Epithelial cell of proximal tubule (primary cell): Measurements from ENCODE around the gene CPAMD8. TPM values are rescaled to one million over a fixed set of nuclear protein-coding genes. Genes with fewer than 3 reads are reported as not detected.
"Not testable (repeated sequence)": the region's sequence is repeated elsewhere in the genome, so short reads cannot be mapped to it uniquely, and the experiment has no call there.

Experiments used
- DNase-seq: peaks from one replicate; pipeline ENCODE4 v3.0.0-alpha.2; 2011; ENCODE audit warnings: low read depth
- H3K4me3 ChIP-seq: 2 replicates; pipeline ENCODE4 v1.5.1; 2011; ENCODE audit warnings: low read depth, mild to moderate bottlenecking, low read length
- total RNA-seq: library from RNA; depleted of rRNA; stranded (reverse); fragments of >200 nt; gene quantifications from 2 replicates; pipeline ENCODE4 v1.2.3, GENCODE V29; 2015
- TF ChIP-seq, protein P1 (sequence below): conservative IDR thresholded peaks from 2 replicates; pipeline ENCODE4 v1.5.1; 2012; ENCODE audit warnings: low read depth, mild to moderate bottlenecking, low read length

The CPAMD8 gene
- total RNA-seq, 1 donor from 2014 or later = 8.2 TPM

DNA sequence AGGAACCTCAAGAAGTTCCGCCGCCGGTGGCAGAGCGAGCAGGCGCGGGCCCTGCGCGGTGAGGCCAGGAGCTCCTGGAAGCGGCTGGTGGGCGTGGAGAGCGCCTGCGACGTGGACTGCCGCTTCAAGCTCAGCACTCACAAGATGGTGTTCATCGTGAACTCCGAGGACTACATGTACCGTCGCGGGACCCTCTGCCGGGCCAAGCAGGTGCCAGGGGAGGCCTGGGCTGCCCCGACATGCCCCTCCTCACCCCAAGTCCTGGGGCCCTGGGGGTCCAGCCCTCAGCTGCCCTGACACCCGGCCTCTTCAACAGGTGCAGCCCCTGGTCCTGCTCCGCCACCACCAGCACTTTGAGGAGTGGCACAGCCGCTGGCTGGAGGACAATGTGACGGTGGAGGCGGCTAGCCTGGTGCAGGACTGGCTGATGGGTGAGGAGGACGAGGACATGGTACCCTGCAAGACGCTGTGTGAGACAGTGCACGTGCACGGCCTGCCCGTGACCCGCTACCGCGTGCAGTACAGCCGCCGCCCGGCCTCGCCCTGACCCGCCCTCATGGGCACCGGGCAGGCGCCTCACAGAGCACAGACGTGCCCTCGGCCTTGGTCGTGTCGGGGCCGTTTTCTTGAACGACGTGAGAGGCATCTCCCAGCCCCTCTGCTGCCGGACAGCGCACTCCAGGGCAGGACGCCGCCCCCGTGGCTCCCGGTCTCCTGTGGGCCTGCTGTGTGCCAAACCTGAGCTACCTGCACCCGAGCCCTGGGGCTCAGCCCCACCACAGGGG lies 148.2 kb downstream of the CPAMD8 start:
- no peak for DNase-seq
- TF ChIP-seq, protein P1, sequence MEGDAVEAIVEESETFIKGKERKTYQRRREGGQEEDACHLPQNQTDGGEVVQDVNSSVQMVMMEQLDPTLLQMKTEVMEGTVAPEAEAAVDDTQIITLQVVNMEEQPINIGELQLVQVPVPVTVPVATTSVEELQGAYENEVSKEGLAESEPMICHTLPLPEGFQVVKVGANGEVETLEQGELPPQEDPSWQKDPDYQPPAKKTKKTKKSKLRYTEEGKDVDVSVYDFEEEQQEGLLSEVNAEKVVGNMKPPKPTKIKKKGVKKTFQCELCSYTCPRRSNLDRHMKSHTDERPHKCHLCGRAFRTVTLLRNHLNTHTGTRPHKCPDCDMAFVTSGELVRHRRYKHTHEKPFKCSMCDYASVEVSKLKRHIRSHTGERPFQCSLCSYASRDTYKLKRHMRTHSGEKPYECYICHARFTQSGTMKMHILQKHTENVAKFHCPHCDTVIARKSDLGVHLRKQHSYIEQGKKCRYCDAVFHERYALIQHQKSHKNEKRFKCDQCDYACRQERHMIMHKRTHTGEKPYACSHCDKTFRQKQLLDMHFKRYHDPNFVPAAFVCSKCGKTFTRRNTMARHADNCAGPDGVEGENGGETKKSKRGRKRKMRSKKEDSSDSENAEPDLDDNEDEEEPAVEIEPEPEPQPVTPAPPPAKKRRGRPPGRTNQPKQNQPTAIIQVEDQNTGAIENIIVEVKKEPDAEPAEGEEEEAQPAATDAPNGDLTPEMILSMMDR = no peak
- no peak overlapping the region for H3K4me3 ChIP-seq

DNA sequence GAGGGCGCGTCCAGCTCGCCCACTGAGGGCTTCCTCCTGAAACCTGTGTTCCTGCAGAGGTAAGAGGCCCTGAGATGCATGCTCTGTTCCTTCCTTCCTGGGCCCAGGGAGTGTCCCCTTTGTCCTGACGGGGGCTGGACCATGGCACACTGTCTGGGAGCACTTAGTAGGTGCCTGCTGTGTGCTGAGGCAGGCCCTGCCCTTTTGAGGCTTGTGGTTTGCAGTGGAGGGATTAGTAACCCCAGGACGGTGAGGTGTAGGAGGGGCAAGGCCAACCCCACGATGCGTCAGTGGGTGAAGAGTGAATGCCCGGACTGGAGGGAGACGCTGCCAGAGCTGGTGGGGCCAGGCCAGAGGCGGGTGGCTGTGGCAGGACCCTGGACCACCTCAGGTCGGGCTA lies 149.0 kb downstream of the CPAMD8 start:
- no peak for DNase-seq
- TF ChIP-seq, protein P1 = no peak
- H3K4me3 ChIP-seq = no peak overlapping the region

DNA sequence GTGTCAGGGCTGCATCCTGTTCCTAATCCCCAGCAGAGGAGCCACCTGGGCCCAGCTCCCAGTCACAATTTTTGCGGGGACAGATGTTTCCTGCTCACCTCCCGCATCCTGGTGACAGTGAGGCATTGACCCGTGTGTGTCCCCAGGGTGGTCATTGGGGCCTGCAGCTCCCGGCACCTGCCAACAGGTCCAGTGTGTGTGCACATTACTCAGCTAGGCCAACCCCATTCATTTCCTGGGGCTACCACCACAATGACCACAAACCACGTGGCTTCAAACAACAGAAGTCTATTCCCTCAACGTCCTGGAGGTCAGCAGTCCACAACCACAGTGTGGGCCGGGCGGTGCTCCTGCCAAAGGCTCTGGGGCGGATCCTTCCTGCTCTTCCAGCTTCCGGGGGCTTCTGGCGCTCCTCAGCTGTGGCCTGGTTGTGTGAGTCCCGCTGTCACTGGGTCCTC lies 149.7 kb downstream of the CPAMD8 start:
- DNase-seq = no peak
- H3K4me3 ChIP-seq = no peak overlapping the region
- TF ChIP-seq, protein P1 = no peak

DNA sequence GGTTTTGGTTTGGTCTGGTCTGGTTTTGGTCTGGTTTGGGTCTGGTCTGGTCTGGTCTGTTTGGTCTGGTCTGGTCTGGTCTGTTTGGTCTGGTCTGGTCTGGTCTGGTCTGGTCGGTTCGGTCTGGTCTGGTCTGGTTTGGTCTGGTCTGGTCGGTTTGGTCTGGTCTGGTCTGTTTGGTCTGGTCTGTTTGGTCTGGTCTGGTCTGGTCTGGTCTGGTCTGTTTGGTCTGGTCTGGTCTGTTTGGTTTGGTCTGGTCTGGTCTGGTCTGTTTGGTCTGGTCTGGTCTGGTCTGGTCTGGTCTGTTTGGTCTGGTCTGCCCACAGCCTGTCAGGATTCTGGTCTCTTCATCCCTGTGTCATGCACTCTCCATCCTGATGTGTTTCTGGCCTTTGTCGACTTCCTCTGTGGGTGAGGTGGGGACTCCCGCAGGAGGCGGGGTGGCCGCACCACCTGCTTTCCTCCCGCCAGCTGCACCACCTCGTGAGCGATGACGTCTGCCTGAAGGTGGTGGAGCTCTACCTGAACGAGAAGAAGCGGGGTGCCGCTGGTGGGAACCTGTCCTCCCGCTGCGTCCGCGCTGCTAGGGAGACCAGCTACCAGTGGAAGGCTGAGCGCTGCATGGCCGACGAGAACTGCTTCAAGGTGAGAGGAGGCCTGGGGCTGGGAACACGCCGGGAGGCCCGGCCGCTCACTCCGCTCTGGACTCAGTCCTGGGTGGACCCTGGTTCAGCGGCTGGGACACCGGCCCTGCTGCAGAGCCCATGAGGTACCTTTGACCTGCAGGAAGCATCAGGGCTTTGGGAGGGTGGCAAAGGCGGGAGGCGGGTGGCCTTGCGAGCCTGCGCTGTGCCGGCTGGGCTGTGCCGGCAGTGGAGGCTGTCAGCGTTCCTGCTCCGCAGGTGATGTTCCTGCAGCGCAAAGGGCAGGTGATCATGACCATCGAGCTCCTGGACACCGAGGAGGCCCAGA lies 150.7 kb downstream of the CPAMD8 start:
- no peak overlapping the region for H3K4me3 ChIP-seq
- no peak for DNase-seq
- TF ChIP-seq, protein P1 = no peak

DNA sequence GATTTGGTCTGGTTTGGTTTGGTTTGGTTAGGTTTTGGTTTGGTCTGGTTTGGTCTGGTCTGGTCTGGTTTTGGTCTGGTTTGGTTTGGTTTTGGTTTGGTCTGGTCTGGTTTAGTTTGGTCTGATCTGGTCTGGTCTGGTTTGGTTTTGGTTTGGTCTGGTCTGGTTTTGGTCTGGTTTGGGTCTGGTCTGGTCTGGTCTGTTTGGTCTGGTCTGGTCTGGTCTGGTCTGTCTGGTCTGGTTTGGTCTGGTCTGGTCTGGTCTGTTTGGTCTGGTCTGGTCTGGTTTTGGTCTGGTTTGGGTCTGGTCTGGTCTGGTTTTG lies 151.7 kb downstream of the CPAMD8 start:
- not testable (repeated sequence) for DNase-seq

DNA sequence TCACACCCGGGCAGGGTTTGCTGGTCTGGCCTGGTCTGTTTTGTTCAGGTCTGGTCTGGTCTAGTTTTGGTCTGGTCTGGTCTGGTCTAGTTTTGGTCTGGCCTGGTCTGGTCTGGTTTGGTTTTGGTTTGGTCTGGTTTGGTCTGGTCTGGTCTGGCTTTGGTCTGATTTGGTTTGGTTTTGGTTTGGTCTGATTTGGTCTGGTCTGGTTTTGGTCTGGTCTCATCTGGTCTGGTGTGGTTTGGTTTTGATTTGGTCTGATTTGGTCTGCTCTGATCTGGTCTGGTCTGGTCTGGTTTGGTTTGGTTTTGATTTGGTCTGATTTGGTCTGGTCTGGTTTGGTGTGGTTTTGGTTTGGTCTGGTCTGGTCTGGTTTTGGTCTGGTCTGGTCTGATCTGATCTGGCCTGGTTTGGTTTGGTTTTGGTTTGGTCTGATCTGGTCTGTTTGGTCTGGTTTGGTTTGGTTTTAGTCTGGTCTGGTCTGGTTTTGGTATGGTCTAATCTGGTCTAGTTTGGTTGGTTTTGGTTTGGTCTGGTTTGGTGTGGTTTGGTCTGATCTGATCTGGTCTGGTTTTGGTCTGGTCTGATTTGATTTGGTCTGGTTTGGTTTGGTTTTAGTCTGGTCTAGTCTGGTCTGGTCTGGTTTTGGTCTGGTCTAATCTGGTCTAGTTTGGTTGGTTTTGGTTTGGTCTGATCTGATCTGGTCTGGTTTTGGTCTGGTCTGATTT lies 152.2 kb downstream of the CPAMD8 start:
- no peak overlapping the region for H3K4me3 ChIP-seq
- no peak for DNase-seq
- TF ChIP-seq, protein P1 = no peak

More for the DNA sequence above, 151.7 kb downstream of the CPAMD8 start:
- H3K4me3 ChIP-seq = not testable (repeated sequence)

DNA sequence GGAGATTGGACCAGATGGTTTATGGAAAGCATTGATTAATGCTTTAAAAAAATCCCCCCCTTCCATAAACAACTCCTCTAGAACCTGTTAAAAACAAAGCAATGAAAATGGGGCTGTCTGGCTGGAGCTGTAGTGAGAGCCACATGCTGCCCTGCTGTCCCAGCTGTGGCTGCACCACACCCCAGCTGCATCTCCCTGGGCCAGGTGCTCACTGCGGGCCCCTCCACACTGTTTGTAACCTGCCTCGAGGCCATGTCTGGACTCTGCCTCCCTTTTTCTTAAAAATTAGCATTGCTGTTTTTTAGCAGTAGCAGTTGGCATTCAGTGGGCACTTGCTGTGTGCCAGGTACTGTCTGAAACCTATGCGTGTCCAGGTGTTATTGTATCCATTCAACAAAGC lies 153.0 kb downstream of the CPAMD8 start:
- no peak for DNase-seq
- H3K4me3 ChIP-seq = no peak overlapping the region

More for the DNA sequence above, 153.0 kb downstream of the CPAMD8 start:
- TF ChIP-seq, protein P1 = no peak
